RWPE1 (cell line): Measurements from ENCODE around the gene ZNF519.
"Not testable (repeated sequence)": the region's sequence is repeated elsewhere in the genome, so short reads cannot be mapped to it uniquely, and the experiment has no call there.

ENCODE experiments used
- CTCF ChIA-PET: fragments of 350-600 bp; sonication (Branson Sonifier 250); formaldehyde crosslinking; extraction: SDS; loops from one replicate; lab custom pipeline; 2021; lab: Yijun Ruan, JAX
- POLR2A ChIA-PET: fragments of 400-600 bp; formaldehyde crosslinking; extraction: SDS; loops from one replicate; lab custom pipeline; 2020; ENCODE audit warnings: antibody characterized with exemption; ENCODE audit not compliant: low non-redundant PET; lab: Yijun Ruan, JAX
- DNase-seq: peaks from one replicate; pipeline ENCODE4 v3.0.0; 2012; ENCODE audit warnings: low spot score
- H3K27ac ChIP-seq: fragments of 450-650 bp; 2 replicates; pipeline ENCODE4 v1.5.1; 2017
- CTCF ChIP-seq: fragments of 450-650 bp; conservative IDR thresholded peaks from 2 replicates; pipeline ENCODE4 v1.5.1; 2017; ENCODE audit warnings: low read depth, mild to moderate bottlenecking

Gene ZNF519

GRCh38 chr18:14132271-14132700 is at the start of gene ZNF519:
Gene ZNF519 (minus strand): TSS chr18:14132435. CDS start chr18:14132277, 158 bp downstream.
- CTCF ChIA-PET, POLR2A ChIA-PET: not testable (repeated sequence)
- peak; percentile 89 for DNase-seq
- peak within 1 kb of the TSS; percentile 52 for H3K27ac ChIP-seq

GRCh38 chr18:14179306-14179705 is 47.1 kb upstream of the ZNF519 start:
- TF ChIP-seq CTCF: no peak
- no peak overlapping the region for H3K27ac ChIP-seq
- POLR2A ChIA-PET: no interaction called here
- DNase-seq: no peak
- CTCF ChIA-PET: no interaction called here

GRCh38 chr18:14178321-14179196 is 46.3 kb upstream of the ZNF519 start:
- TF ChIP-seq CTCF: peak; percentile 59
- CTCF ChIA-PET: interaction anchor here (0.7 kb wide), 1 partner anchor 29 kb away, joined by 3 read pairs; no protein-coding TSS in a partner anchor
- H3K27ac ChIP-seq, POLR2A ChIA-PET: not testable (repeated sequence)
- peak; percentile 32 for DNase-seq

GRCh38 chr18:14177540-14178320 is 45.5 kb upstream of the ZNF519 start:
- CTCF ChIA-PET: interaction anchor here (0.7 kb wide), 1 partner anchor 28 kb away, joined by 3 read pairs; no protein-coding TSS in a partner anchor
- DNase-seq, POLR2A ChIA-PET, H3K27ac ChIP-seq: not testable (repeated sequence)

GRCh38 chr18:14175404-14175803 is 43.2 kb upstream of the ZNF519 start:
- POLR2A ChIA-PET, CTCF ChIA-PET, DNase-seq, H3K27ac ChIP-seq: not testable (repeated sequence)

- no peak for DNase-seq
- no peak for TF ChIP-seq CTCF
- CTCF ChIA-PET: no interaction called here
- POLR2A ChIA-PET: no interaction called here
- no peak overlapping the region for H3K27ac ChIP-seq
Observed at GRCh38 chr18:14174706-14175085, 42.5 kb upstream of the ZNF519 start.

- DNase-seq, CTCF ChIA-PET: not testable (repeated sequence)
Observed at GRCh38 chr18:14174002-14174705, 41.9 kb upstream of the ZNF519 start.

GRCh38 chr18:14173116-14173951 is 41.1 kb upstream of the ZNF519 start:
- DNase-seq, POLR2A ChIA-PET, CTCF ChIA-PET: not testable (repeated sequence)
- peak overlapping the region; percentile 48; the same call in 1 of the 2 replicates for H3K27ac ChIP-seq

More at GRCh38 chr18:14174002-14174705, 41.9 kb upstream of the ZNF519 start:
- POLR2A ChIA-PET, H3K27ac ChIP-seq: not testable (repeated sequence)

- POLR2A ChIA-PET, CTCF ChIA-PET, DNase-seq: not testable (repeated sequence)
- peak overlapping the region; percentile 48; the same call in 1 of the 2 replicates for H3K27ac ChIP-seq
Observed at GRCh38 chr18:14172142-14173115, 40.2 kb upstream of the ZNF519 start.

GRCh38 chr18:14171301-14172141 is 39.3 kb upstream of the ZNF519 start:
- H3K27ac ChIP-seq, CTCF ChIA-PET, DNase-seq, POLR2A ChIA-PET: not testable (repeated sequence)
